Epithelial cell of esophagus (primary cell): ENCODE data around the gene CPEB4.

Experiments used
- DNase-seq: peaks from one replicate; pipeline ENCODE4 v3.0.0; 2010; ENCODE audit warnings: low read depth
- H3K4me3 ChIP-seq: 2 replicates; pipeline ENCODE4 v1.5.1; 2011; ENCODE audit warnings: mild to moderate bottlenecking, low read length, control low read depth
- CTCF ChIP-seq: IDR thresholded peaks from 2 replicates; pipeline ENCODE4 v1.5.1; 2011; ENCODE audit warnings: low read depth, mild to moderate bottlenecking, low read length, control low read depth, inconsistent platforms; ENCODE audit not compliant: insufficient read depth; ENCODE audit errors: missing control alignments

CPEB4 gene

DNA sequence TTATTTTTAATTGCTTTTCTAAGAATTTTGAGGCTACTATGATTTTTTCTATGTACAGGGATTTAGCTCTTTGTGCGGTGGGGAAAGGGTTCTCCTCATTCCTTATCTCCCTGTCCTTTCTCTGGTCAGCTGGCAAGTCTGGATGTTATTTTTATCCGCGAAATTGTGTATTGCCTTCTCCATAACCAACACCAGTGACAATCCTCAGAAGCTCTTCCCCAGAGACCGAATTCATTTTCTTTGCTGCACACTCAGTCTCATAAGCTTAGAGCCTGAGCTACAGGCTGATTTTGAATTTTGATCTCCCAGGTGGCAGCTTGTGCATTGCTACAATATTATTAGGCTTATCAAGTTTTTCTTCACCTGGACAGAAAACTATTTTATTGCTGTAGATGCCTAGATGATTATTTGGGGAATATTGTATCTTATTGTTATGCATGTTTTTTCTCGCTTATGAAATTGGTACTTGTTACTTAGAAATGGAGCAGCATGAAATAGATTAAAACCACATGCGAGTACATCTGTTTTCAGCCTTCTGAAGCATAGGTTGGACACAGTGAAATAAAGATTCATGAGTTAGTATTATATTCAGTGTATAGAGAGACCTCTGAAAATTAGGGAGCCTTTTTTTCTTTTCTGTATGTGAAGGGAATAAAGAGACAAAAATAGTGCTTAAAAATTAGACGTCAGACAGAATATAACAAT is 27.3 kb downstream of the CPEB4 start:
- H3K4me3 ChIP-seq: no peak overlapping the region
- DNase-seq: no peak
- TF ChIP-seq CTCF: no peak

DNA sequence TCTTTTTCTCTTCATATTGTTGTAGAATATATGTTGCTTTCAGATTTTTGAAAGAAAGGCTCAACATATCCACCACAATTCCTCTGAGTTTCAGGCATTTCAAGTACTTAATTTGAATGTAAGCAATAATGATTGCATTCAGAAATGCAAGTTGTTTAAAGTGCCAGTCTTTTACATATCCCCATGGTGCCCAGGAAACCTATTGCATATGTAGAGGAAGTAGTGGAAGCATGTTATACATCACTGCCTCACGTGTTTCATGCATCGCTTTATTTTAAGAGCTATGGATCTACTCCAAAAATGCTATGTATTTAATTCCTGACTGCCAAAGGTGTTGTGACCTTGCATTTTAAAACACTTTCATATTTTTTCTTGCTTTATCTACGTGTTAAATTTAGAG is 28.1 kb downstream of the CPEB4 start:
- no peak for TF ChIP-seq CTCF
- DNase-seq: no peak
- H3K4me3 ChIP-seq: no peak overlapping the region

- peak overlapping the region; percentile 61 for H3K4me3 ChIP-seq
- TF ChIP-seq CTCF: peak; percentile 22
- peak; percentile 81 for DNase-seq
Measured at GRCh38 chr5:173917788-173918786, 29.9 kb downstream of the CPEB4 start.

DNA sequence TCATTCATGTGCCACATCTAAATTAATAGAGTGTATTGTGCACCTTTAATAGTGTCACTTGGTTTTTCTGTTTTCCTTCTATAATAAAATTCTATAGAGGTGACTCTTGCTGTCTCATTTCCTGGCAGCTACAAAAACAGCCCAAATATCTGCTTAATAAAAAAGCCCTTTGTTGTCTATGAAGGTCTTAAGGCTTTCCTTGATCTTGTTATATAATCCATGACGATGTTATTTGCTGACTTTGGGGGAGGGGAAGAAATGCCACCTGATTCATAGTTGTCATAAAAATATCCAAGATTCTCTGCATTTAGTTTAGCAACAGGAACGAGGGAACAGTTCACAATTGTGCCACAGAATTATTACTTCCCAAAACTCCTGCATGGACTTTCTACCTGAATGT is 31.3 kb downstream of the CPEB4 start:
- DNase-seq: peak; percentile 36
- TF ChIP-seq CTCF: no peak
- no peak overlapping the region for H3K4me3 ChIP-seq

DNA sequence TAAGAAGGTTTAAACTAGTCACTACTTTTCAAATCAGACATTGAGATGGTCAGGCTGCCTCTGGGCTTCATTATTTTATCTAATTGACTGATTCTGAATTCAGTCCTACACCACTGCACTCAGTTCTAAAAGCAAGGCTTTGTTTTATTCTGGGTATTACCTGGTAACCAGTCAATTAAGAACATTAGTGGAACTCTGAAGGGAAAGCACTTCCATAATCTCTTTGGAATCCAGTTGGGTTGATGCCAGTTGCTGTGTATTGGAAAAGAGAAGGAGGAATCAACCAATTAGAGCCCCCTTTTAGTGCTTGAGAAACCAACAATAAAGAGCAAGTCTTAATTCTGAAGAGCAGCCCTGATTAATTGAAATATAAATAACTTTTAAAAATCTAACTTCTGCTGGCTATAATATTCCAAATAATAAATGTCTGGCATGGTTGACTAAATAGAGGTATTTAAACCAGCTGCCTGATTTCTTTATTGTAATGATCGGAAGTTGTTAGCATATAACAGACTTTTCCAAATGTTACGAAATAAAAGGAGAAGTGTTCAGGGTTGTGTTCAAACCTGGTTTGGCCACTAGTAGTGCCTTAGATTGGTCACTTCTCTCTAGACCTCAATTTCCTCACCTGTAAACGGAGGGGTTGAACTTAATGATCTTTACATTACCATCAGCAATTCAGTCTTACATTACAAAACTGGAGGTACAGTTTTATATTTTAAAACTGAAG is 32.0 kb downstream of the CPEB4 start:
- no peak for DNase-seq
- TF ChIP-seq CTCF: no peak
- H3K4me3 ChIP-seq: no peak overlapping the region

GRCh38 chr5:173920866-173921555 is 32.9 kb downstream of the CPEB4 start:
- TF ChIP-seq CTCF: no peak
- no peak overlapping the region for H3K4me3 ChIP-seq
- DNase-seq: no peak
